ENCODE measurements around the gene LRRIQ4.

Gene LRRIQ4

DNA sequence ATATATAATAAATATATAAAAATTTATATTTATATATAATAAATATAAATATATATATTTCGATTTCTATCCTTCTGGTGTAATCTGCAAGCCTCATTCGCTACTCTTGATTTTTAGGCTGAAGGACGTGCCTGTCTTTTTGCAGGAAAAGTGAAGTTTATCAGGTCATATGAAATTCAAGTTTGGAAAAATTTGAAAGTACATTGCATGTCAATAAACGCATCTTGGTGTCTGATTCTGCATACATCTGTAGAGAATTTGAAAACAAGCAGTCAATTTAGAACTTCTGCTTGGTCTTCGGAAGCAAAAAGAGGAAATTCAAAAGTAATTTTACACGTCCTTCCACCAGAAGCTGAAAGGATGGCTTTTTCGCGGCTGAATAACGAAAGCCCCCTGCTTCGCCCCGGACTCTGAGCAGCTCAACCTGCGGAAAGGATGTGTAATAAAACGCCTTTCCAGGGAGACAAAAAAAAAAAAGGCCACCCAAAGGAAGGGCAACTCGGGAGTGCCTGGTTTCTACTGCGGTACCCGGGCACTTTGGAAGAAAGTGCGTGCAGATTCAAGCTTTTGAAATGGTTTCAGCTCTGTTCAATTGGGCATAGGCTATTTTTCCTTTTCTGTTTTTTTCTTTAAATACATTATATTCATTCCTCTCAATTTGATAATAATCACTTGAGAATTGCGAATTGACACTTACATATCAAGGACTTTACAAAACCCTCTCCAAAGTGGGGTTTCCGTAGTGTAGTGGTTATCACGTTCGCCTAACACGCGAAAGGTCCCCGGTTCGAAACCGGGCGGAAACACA lies 41.0 kb upstream of the LRRIQ4 start:
- TF ChIP-seq, protein P1, sequence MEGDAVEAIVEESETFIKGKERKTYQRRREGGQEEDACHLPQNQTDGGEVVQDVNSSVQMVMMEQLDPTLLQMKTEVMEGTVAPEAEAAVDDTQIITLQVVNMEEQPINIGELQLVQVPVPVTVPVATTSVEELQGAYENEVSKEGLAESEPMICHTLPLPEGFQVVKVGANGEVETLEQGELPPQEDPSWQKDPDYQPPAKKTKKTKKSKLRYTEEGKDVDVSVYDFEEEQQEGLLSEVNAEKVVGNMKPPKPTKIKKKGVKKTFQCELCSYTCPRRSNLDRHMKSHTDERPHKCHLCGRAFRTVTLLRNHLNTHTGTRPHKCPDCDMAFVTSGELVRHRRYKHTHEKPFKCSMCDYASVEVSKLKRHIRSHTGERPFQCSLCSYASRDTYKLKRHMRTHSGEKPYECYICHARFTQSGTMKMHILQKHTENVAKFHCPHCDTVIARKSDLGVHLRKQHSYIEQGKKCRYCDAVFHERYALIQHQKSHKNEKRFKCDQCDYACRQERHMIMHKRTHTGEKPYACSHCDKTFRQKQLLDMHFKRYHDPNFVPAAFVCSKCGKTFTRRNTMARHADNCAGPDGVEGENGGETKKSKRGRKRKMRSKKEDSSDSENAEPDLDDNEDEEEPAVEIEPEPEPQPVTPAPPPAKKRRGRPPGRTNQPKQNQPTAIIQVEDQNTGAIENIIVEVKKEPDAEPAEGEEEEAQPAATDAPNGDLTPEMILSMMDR (IDR thresholded peaks at IDR 0.05; ENCODE audit: insufficient read depth, low read length, poor library complexity, severe bottlenecking): no peak
- DNase-seq (ENCODE audit: extremely low read depth, insufficient read length): peak; percentile 67
- Histone ChIP-seq H3K27me3 (replicated peaks; ENCODE audit: control insufficient read depth, insufficient read depth, low read length) (no peaks in the 10 kb centered on the region), H3K4me3 (replicated peaks; ENCODE audit: low read depth, low read length) (peak overlapping the region; percentile 78), H3K36me3 (ENCODE audit: control insufficient read depth, insufficient read depth, low read length) (peaks cover 1% of the 10 kb centered on the region; the same call in 1 of the 2 replicates)

DNA sequence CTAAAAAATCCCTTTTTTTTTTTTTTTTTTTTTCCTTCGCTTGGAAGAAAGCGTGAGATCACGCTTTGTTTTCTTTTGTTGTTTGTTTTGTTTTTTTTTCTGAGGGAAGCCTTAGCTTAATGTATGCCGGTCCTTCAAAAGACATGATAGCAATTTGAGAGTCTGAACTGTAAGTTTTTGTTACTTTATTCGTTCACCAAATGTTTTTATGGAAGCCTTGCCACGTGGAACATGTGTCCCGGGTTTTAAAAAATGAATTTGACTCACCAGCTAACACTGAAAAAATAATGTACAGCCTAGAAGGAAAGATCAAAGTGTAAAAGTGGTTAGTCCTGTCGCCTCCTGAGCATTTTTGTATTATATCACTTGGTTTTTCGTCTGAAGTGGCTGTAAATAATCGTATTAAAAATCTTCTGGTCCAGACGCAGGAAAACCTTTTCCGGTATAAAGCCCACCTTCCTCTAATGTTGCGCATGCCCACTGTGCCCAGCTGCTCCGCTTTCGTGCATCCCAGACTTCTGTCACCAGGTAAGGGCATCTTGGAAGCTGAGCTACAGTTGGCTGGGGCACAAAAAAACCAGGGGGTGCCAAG lies 40.3 kb upstream of the LRRIQ4 start:
- TF ChIP-seq, protein P1 (IDR thresholded peaks at IDR 0.05; ENCODE audit: insufficient read depth, low read length, poor library complexity, severe bottlenecking): no peak
- Histone ChIP-seq H3K4me3 (replicated peaks; ENCODE audit: low read depth, low read length) (peak overlapping the region; percentile 78), H3K27me3 (replicated peaks; ENCODE audit: control insufficient read depth, insufficient read depth, low read length) (no peaks in the 10 kb centered on the region), H3K36me3 (ENCODE audit: control insufficient read depth, insufficient read depth, low read length) (peaks cover 1% of the 10 kb centered on the region)
- DNase-seq (ENCODE audit: extremely low read depth, insufficient read length): no peak

DNA sequence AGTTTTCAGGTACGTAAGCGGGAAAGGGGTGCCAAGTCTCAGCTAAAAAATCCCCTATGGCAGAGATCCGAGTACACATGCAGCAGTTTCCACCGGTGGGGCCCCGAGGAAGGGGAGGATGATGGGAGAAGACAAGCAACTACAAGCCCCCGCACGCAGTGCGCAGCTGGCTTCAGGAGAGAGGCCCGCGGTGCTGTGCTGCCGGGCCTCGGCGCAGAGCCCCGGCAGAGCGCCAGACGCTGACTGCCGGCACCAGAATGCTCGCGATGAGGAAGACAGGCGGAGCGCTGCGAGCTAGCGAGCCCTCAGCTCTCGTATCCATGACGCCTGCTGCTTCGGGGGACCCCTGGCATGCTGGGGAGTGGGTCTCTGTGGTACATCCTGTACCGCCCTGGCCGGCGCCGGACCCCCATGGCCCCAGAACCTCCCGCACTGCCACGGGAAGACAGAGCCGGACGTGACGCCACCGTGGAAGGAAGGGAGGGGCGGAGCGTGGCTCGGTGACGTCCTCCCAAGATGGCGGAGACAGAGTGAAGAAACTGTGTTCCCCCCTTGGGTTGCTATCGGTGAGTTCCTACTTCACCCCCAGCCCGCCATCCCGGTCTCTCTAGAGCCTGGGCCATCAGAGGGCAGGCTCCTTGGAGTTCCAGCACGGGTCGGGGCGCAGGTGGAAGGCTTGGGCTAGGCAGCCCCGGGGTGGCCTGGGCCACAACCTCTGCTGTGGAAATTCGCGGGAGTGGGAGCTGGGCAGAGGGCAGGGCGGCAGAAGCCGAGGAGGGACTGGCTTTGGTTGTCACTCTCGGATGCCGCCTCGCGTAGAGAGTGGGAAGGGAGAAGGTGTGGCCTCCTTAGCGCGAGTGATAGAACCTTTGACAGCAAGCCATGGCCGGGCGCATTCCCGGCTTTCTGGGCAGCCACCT lies 39.5 kb upstream of the LRRIQ4 start, which contains the start of gene MYNN:
Gene MYNN, plus strand, starts transcription at position 500 of the 920 bp plus-strand sequence. CDS start 900 bp downstream, outside the sequence.
- Histone ChIP-seq H3K27me3 (replicated peaks; ENCODE audit: control insufficient read depth, insufficient read depth, low read length) (no peaks in the 10 kb centered on the region), H3K4me3 (replicated peaks; ENCODE audit: low read depth, low read length) (peak within 1 kb of the TSS; percentile 78), H3K36me3 (ENCODE audit: control insufficient read depth, insufficient read depth, low read length) (peaks cover 1% of the 10 kb centered on the region)
- peak; percentile 94 for DNase-seq (ENCODE audit: extremely low read depth, insufficient read length)
- TF ChIP-seq, protein P1 (IDR thresholded peaks at IDR 0.05; ENCODE audit: insufficient read depth, low read length, poor library complexity, severe bottlenecking): peak; percentile 17

DNA sequence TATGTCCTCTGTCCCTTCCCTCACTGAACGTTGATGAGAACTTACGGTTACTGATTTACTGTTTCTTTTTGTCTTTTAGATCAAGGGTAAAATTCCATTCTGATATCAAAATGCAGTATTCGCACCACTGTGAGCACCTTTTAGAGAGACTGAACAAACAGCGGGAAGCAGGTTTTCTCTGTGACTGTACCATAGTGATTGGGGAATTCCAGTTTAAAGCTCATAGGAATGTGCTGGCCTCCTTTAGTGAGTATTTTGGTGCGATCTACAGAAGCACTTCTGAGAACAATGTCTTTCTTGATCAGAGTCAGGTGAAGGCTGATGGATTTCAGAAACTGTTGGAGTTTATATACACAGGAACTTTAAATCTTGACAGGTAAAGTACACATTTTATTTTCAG lies 38.5 kb upstream of the LRRIQ4 start:
- no peak for DNase-seq (ENCODE audit: extremely low read depth, insufficient read length)

DNA sequence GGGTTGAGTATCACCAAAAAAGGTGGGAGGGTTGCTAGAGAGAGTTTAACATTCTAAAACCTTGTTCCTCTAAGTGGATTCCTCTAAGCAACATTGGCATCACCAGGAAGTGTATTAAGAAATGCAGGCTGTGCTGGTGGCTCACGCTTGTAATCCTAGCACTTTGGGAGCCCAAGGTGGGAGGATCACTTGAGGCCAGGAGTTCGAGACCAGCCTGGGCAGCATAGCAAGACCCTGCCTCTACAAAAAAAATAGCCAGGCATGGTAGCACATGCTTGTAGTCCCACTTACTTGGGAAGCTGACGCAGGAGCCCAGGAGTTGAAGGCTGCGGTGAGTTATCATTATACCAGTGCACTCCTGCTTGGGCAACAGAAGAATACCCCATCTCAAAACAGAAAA lies 34.8 kb upstream of the LRRIQ4 start:
- peaks cover 9% of the 10 kb centered on the region for H3K36me3 ChIP-seq (ENCODE audit: control insufficient read depth, insufficient read depth, low read length)
- no peaks in the 10 kb centered on the region for H3K27me3 ChIP-seq (replicated peaks; ENCODE audit: control insufficient read depth, insufficient read depth, low read length)
- no peak for DNase-seq (ENCODE audit: extremely low read depth, insufficient read length)
- TF ChIP-seq, protein P1 (IDR thresholded peaks at IDR 0.05; ENCODE audit: insufficient read depth, low read length, poor library complexity, severe bottlenecking): no peak
- no peak overlapping the region for H3K4me3 ChIP-seq (replicated peaks; ENCODE audit: low read depth, low read length)

More for the DNA sequence above, 38.5 kb upstream of the LRRIQ4 start:
- peak overlapping the region; percentile 78 for H3K4me3 ChIP-seq (replicated peaks; ENCODE audit: low read depth, low read length)
- no peaks in the 10 kb centered on the region for H3K27me3 ChIP-seq (replicated peaks; ENCODE audit: control insufficient read depth, insufficient read depth, low read length)
- peaks cover 3% of the 10 kb centered on the region for H3K36me3 ChIP-seq (ENCODE audit: control insufficient read depth, insufficient read depth, low read length)
- TF ChIP-seq, protein P1 (IDR thresholded peaks at IDR 0.05; ENCODE audit: insufficient read depth, low read length, poor library complexity, severe bottlenecking): no peak
